ENCODE measurements around the gene COL13A1. TPM values are rescaled to one million over a fixed set of nuclear protein-coding genes. Genes with fewer than 3 reads are reported as not detected.

Gene COL13A1
- total RNA-seq = 25.6 to 52.1 TPM (median 27.5 TPM) in 3 replicates
- long read RNA-seq, partial matches to known transcripts = 10 of 71 reads
- long read RNA-seq, other reads (novel, unspliced or antisense) = 61 of 71 reads

GRCh38 chr10:69801434-69802315 lies at the start of gene COL13A1:
TSS of gene COL13A1 (plus strand) at chr10:69801906. CDS start at chr10:69802424, 518 bp downstream.
- DNase-seq (ENCODE audit: low spot score) = no peak
- TF ChIP-seq CTCF (IDR thresholded peaks at IDR 0.05) = peak; percentile 23
- H3K4me3 Mint-ChIP-seq (ENCODE audit: unreplicated experiment) = peak within 1 kb of the TSS; percentile 84
- no peaks in the 10 kb centered on the region for H3K27me3 Mint-ChIP-seq (ENCODE audit: low read depth)
- H3K9me3 Mint-ChIP-seq (ENCODE audit: low read depth) = no peaks in the 10 kb centered on the region
- H3K27ac Mint-ChIP-seq (ENCODE audit: unreplicated experiment) = peak within 1 kb of the TSS; percentile 75
- H3K36me3 Mint-ChIP-seq (ENCODE audit: low read depth) = no peaks in the 10 kb centered on the region
- H3K4me1 Mint-ChIP-seq (ENCODE audit: low read depth) = peaks cover 45% of the 10 kb centered on the region

GRCh38 chr10:69752479-69752878 lies 49.2 kb upstream of the COL13A1 start:
- no peak for TF ChIP-seq CTCF (IDR thresholded peaks at IDR 0.05)

DNA sequence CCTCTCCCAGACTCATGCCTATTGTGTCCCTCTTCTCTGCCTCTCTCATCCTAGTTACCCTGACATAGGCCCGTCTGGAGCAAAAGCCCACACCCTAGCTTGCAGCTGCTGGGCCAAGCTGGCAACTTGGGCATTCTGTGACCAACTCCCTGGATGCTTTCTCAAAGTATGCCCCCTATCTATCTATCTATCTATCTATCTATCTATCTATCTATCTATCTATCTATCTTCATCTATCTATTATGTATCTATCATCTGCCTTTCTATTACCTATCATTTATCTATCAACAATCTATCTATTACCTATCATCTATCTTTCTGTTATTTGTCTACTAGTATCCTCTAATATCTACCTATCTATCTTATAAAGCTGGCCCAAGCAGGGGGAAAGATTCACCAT lies 45.4 kb upstream of the COL13A1 start:
- DNase-seq (ENCODE audit: low spot score) = no peak
- H3K36me3 Mint-ChIP-seq (ENCODE audit: low read depth) = no peaks in the 10 kb centered on the region
- no peaks in the 10 kb centered on the region for H3K9me3 Mint-ChIP-seq (ENCODE audit: low read depth)
- H3K4me1 Mint-ChIP-seq (ENCODE audit: low read depth) = peaks cover 42% of the 10 kb centered on the region
- no peak overlapping the region for H3K4me3 Mint-ChIP-seq (ENCODE audit: unreplicated experiment)
- no peak for TF ChIP-seq CTCF (IDR thresholded peaks at IDR 0.05)
- no peaks in the 10 kb centered on the region for H3K27me3 Mint-ChIP-seq (ENCODE audit: low read depth)
- peak overlapping the region; percentile 18 for H3K27ac Mint-ChIP-seq (ENCODE audit: unreplicated experiment)

More at GRCh38 chr10:69752479-69752878, 49.2 kb upstream of the COL13A1 start:
- peaks cover 34% of the 10 kb centered on the region for H3K4me1 Mint-ChIP-seq (ENCODE audit: low read depth)
- H3K36me3 Mint-ChIP-seq (ENCODE audit: low read depth) = no peaks in the 10 kb centered on the region
- no peak overlapping the region for H3K27ac Mint-ChIP-seq (ENCODE audit: unreplicated experiment)
- no peaks in the 10 kb centered on the region for H3K9me3 Mint-ChIP-seq (ENCODE audit: low read depth)
- DNase-seq (ENCODE audit: low spot score) = no peak
- no peaks in the 10 kb centered on the region for H3K27me3 Mint-ChIP-seq (ENCODE audit: low read depth)
- H3K4me3 Mint-ChIP-seq (ENCODE audit: unreplicated experiment) = no peak overlapping the region

- Mint-ChIP-seq H3K27ac (ENCODE audit: unreplicated experiment) (peak overlapping the region; percentile 88), H3K4me3 (ENCODE audit: unreplicated experiment) (peak overlapping the region; percentile 45), H3K36me3 (ENCODE audit: low read depth) (no peaks in the 10 kb centered on the region), H3K9me3 (ENCODE audit: low read depth) (no peaks in the 10 kb centered on the region), H3K4me1 (ENCODE audit: low read depth) (peaks cover 40% of the 10 kb centered on the region), H3K27me3 (ENCODE audit: low read depth) (no peaks in the 10 kb centered on the region)
- DNase-seq (ENCODE audit: low spot score) = no peak
- TF ChIP-seq CTCF (IDR thresholded peaks at IDR 0.05) = no peak
Observed at GRCh38 chr10:69757206-69757552, 44.5 kb upstream of the COL13A1 start.

DNA sequence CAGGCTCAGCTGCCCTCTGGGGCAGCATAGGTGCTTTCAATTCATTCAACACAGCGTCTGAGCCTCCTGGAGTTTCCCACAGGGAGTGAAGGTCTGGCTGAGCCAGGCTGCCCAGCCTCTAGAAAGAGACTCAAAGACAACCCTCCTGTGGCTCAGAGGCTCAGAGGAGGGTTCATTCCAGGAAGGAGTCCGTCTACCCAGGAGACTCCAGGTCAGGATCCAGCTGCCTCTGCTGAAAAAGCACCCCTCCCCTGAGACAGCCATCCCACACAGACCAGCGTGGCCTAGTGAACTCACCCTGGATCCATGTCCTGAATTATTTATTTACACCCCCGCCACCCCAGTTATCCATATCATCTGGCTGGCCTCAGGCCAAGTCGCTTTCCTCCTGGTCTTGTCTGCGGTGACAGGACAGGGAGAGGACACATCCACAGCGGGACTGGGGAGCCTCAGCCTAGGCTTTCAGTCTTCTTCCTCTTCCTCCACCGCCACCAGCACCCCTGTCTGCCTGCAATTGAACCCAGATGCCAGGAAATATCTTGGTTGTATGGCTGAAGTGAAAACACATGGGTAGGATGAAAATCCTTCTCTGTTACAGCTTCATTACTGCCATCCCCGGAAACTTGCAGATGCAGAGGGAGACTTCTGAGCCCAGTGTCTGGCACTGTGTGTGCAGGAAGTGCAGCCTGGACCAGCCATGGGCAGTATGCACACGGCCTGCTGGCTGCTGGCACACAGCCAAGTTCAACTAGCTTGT lies 44.0 kb upstream of the COL13A1 start:
- Mint-ChIP-seq H3K36me3 (ENCODE audit: low read depth) (no peaks in the 10 kb centered on the region), H3K4me1 (ENCODE audit: low read depth) (peaks cover 37% of the 10 kb centered on the region), H3K4me3 (ENCODE audit: unreplicated experiment) (peak overlapping the region; percentile 45), H3K9me3 (ENCODE audit: low read depth) (no peaks in the 10 kb centered on the region), H3K27me3 (ENCODE audit: low read depth) (no peaks in the 10 kb centered on the region), H3K27ac (ENCODE audit: unreplicated experiment) (peak overlapping the region; percentile 88)
- peak; percentile 86 for DNase-seq (ENCODE audit: low spot score)
- TF ChIP-seq CTCF (IDR thresholded peaks at IDR 0.05) = peak; percentile 23

All from chondrocyte (in vitro differentiated cells).